Activated naive CD8-positive, alpha-beta T cell treated with anti-CD3 and anti-CD28 coated beads, Interleukin-2, amount 10 ng/mL, durations not matched to agents 7 days and 5 days (primary cell): ENCODE data around the gene MTF1. TPM values are rescaled to one million over a fixed set of nuclear protein-coding genes. Genes with fewer than 3 reads are reported as not detected.

Experiments
- ATAC-seq: fragments of 150-1000 bp; cut with Tn5 transposase; one replicate; pipeline ENCODE4 v1.10.0; 2021; ENCODE audit warnings: low read depth, moderate library complexity
- POLR2A ChIA-PET: fragments of 350-600 bp; sonication (Branson Sonifier 250); formaldehyde crosslinking; loops from one replicate; lab custom pipeline; 2021; ENCODE audit warnings: antibody characterized with exemption; lab: Charles Lee
- DNase-seq: peaks from one replicate; pipeline ENCODE4 v3.0.0; 2021
- H3K27ac Mint-ChIP-seq: one replicate; pipeline ENCODE4 v1.8.0; 2022; ENCODE audit warnings: mild to moderate bottlenecking, mixed read lengths
- H3K27me3 Mint-ChIP-seq: one replicate; pipeline ENCODE4 v1.8.0; 2022; ENCODE audit warnings: mild to moderate bottlenecking, moderate library complexity, mixed read lengths
- H3K36me3 Mint-ChIP-seq: one replicate; pipeline ENCODE4 v1.8.0; 2021; ENCODE audit warnings: mild to moderate bottlenecking, mixed read lengths
- H3K4me1 Mint-ChIP-seq: one replicate; pipeline ENCODE4 v1.8.0; 2021; ENCODE audit warnings: mixed read lengths
- H3K4me3 Mint-ChIP-seq: one replicate; pipeline ENCODE4 v1.8.0; 2022; ENCODE audit warnings: mild to moderate bottlenecking, moderate library complexity, mixed read lengths
- H3K9me3 Mint-ChIP-seq: one replicate; pipeline ENCODE4 v1.8.0; 2021; ENCODE audit warnings: mixed read lengths
- total RNA-seq, 2 experiments: library from RNA; stranded (reverse); gene quantifications; one replicate each; pipeline ENCODE4 v1.2.3, GENCODE V29; 2021

MTF1 gene
- total RNA-seq, 2 experiments from 2014 or later = 21.7 to 28.2 TPM

GRCh38 chr1:37844536-37844935 lies 14.9 kb downstream of the MTF1 start:
- Mint-ChIP-seq H3K27ac (no peak overlapping the region), H3K36me3 (peaks cover 23% of the 10 kb centered on the region), H3K4me3 (no peak overlapping the region), H3K9me3 (no peaks in the 10 kb centered on the region), H3K27me3 (no peaks in the 10 kb centered on the region), H3K4me1 (peaks cover 26% of the 10 kb centered on the region)
- no peak for ATAC-seq
- POLR2A ChIA-PET = interaction anchor here (1.0 to 1.2 kb wide), 2 partner anchors 12 to 1366 kb away, joined by 3 read pairs; no protein-coding TSS in a partner anchor
- no peak for DNase-seq

- peaks cover 20% of the 10 kb centered on the region for H3K36me3 Mint-ChIP-seq
These were observed 17.7 kb downstream of the MTF1 start for GRCh38 chr1:37841652-37842051.

DNA sequence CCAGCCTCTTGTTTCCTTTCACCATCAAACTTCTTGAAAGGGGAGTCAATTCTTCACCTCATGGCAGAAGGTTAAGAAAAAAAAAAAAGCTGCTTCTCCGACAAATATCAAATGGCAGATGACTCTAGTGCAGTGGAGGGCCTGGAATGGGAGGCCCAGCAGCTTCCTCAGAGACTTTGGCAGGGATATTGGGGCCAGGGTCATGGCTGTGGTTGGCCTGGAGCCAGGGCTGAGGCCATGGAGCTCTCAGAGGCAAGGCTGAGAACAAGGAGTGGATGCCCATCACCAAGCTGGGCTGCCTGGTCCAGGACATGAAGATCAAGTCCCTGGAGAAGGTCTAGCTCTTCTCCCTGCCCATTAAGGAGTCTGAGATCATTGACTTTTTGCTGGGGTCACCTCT lies 18.7 kb downstream of the MTF1 start:
- Mint-ChIP-seq H3K4me1 (peaks cover 9% of the 10 kb centered on the region), H3K9me3 (no peaks in the 10 kb centered on the region), H3K27ac (no peak overlapping the region), H3K36me3 (peaks cover 20% of the 10 kb centered on the region), H3K27me3 (no peaks in the 10 kb centered on the region), H3K4me3 (no peak overlapping the region)
- POLR2A ChIA-PET = interaction anchor here (1.5 kb wide), 1 partner anchor 32 kb away, joined by 6 read pairs; the partner anchor contains the start of genes C1orf122 and YRDC
- DNase-seq = no peak
- ATAC-seq = no peak

More at GRCh38 chr1:37841652-37842051, 17.7 kb downstream of the MTF1 start:
- DNase-seq (no peak), ATAC-seq (no peak)
- Mint-ChIP-seq H3K27me3 (no peaks in the 10 kb centered on the region), H3K27ac (no peak overlapping the region), H3K4me3 (no peak overlapping the region), H3K4me1 (peaks cover 17% of the 10 kb centered on the region), H3K9me3 (no peaks in the 10 kb centered on the region)
- POLR2A ChIA-PET = no interaction called here

- peaks cover 7% of the 10 kb centered on the region for H3K4me1 Mint-ChIP-seq
- peaks cover 19% of the 10 kb centered on the region for H3K36me3 Mint-ChIP-seq
- ATAC-seq (no peak), DNase-seq (no peak)
- POLR2A ChIA-PET = interaction anchor here (1.5 kb wide), 1 partner anchor 31 kb away, joined by 6 read pairs; the partner anchor contains the start of genes C1orf122 and YRDC
- H3K9me3 Mint-ChIP-seq = no peaks in the 10 kb centered on the region
- no peaks in the 10 kb centered on the region for H3K27me3 Mint-ChIP-seq
- H3K4me3 Mint-ChIP-seq = no peak overlapping the region
- no peak overlapping the region for H3K27ac Mint-ChIP-seq
These were observed 19.7 kb downstream of the MTF1 start for GRCh38 chr1:37839676-37840075.

- DNase-seq = no peak
- H3K36me3 Mint-ChIP-seq = peaks cover 14% of the 10 kb centered on the region
- POLR2A ChIA-PET = interaction anchor here (0.7 kb wide), 1 partner anchor 318 kb away, joined by 3 read pairs; no protein-coding TSS in a partner anchor
These were observed 22.6 kb downstream of the MTF1 start for GRCh38 chr1:37836788-37837187.

DNA sequence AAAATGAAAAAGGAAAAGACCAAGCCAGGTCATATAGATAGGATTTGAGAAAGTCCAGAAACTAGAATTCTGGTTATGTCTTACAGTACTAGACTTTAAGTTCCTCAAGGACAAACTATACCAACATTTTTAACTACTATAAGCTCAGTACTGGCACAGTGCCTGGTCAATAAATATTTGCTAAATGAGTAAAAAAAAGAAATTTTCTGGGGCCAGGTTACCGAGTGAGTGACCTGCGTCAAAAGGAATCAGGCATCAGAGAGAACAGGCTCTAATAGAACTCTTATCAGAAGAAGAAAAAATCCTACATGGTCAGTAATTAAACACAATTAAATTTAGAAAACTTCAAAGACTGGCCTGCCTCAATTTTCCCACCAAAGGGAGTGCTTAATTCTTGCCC lies 27.6 kb downstream of the MTF1 start:
- POLR2A ChIA-PET = no interaction called here
- H3K36me3 Mint-ChIP-seq = peaks cover 20% of the 10 kb centered on the region
- H3K9me3 Mint-ChIP-seq = no peaks in the 10 kb centered on the region
- no peak for ATAC-seq
- no peak overlapping the region for H3K4me3 Mint-ChIP-seq
- H3K27me3 Mint-ChIP-seq = no peaks in the 10 kb centered on the region
- no peak overlapping the region for H3K27ac Mint-ChIP-seq
- H3K4me1 Mint-ChIP-seq = no peaks in the 10 kb centered on the region
- DNase-seq = no peak

More at GRCh38 chr1:37836788-37837187, 22.6 kb downstream of the MTF1 start:
- ATAC-seq = no peak
- Mint-ChIP-seq H3K4me3 (no peak overlapping the region), H3K9me3 (no peaks in the 10 kb centered on the region), H3K27ac (no peak overlapping the region), H3K27me3 (no peaks in the 10 kb centered on the region), H3K4me1 (no peaks in the 10 kb centered on the region)

GRCh38 chr1:37831109-37831508 lies 28.3 kb downstream of the MTF1 start:
- POLR2A ChIA-PET = no interaction called here
- H3K36me3 Mint-ChIP-seq = peaks cover 20% of the 10 kb centered on the region
- no peak overlapping the region for H3K4me3 Mint-ChIP-seq
- H3K27ac Mint-ChIP-seq = no peak overlapping the region
- H3K9me3 Mint-ChIP-seq = no peaks in the 10 kb centered on the region
- ATAC-seq = no peak
- no peaks in the 10 kb centered on the region for H3K4me1 Mint-ChIP-seq
- no peaks in the 10 kb centered on the region for H3K27me3 Mint-ChIP-seq
- no peak for DNase-seq

- H3K27ac Mint-ChIP-seq = no peak overlapping the region
- H3K36me3 Mint-ChIP-seq = peaks cover 17% of the 10 kb centered on the region
- peaks cover 2% of the 10 kb centered on the region for H3K4me1 Mint-ChIP-seq
- ATAC-seq (no peak), DNase-seq (no peak)
- POLR2A ChIA-PET = interaction anchor here (0.7 kb wide), 1 partner anchor 730 kb away, joined by 6 read pairs; no protein-coding TSS in a partner anchor
- no peaks in the 10 kb centered on the region for H3K27me3 Mint-ChIP-seq
- no peak overlapping the region for H3K4me3 Mint-ChIP-seq
- H3K9me3 Mint-ChIP-seq = no peaks in the 10 kb centered on the region
These were observed 30.9 kb downstream of the MTF1 start for GRCh38 chr1:37828410-37829074.

- Mint-ChIP-seq H3K9me3 (no peaks in the 10 kb centered on the region), H3K4me3 (no peak overlapping the region), H3K27me3 (no peaks in the 10 kb centered on the region), H3K36me3 (peaks cover 23% of the 10 kb centered on the region), H3K27ac (no peak overlapping the region), H3K4me1 (peaks cover 2% of the 10 kb centered on the region)
- POLR2A ChIA-PET = no interaction called here
- ATAC-seq (no peak), DNase-seq (no peak)
These were observed 33.9 kb downstream of the MTF1 start for GRCh38 chr1:37825506-37825905.

DNA sequence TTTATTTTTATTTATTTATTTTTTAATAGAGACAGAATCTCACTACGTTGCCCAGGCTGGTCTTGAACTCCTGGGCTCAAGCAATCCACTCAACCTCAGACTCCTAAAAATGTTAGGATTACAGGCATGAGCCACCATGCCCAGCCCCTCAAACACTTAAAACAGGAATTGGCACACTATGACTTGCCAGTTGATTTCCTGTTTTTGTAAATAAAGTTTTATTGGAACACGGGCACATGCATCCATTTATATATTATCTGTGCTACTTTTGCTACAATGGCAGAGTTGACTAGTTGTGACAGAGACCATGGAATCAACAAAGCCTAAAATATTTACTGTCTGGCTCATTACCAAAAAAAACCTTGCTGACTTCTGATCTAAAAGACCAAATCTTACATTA lies 35.4 kb downstream of the MTF1 start:
- Mint-ChIP-seq H3K4me3 (no peak overlapping the region), H3K27ac (no peak overlapping the region), H3K27me3 (no peaks in the 10 kb centered on the region), H3K36me3 (peaks cover 22% of the 10 kb centered on the region), H3K4me1 (peaks cover 2% of the 10 kb centered on the region), H3K9me3 (no peaks in the 10 kb centered on the region)
- ATAC-seq = no peak
- POLR2A ChIA-PET = interaction anchor here (0.7 kb wide), 1 partner anchor 337 kb away, joined by 3 read pairs; no protein-coding TSS in a partner anchor
- no peak for DNase-seq

GRCh38 chr1:37822906-37823815 lies 36.2 kb downstream of the MTF1 start:
- Mint-ChIP-seq H3K27me3 (no peaks in the 10 kb centered on the region), H3K4me1 (peaks cover 2% of the 10 kb centered on the region), H3K27ac (no peak overlapping the region), H3K36me3 (peaks cover 21% of the 10 kb centered on the region), H3K9me3 (no peaks in the 10 kb centered on the region), H3K4me3 (no peak overlapping the region)
- POLR2A ChIA-PET = interaction anchor here (0.5 to 1.2 kb wide), 3 partner anchors 33 to 336 kb away, joined by 3 to 4 read pairs (median 3); partner anchors contain the start of gene MTF1
- no peak for DNase-seq
- no peak for ATAC-seq

GRCh38 chr1:37821481-37821880 lies 37.9 kb downstream of the MTF1 start:
- H3K36me3 Mint-ChIP-seq = peaks cover 22% of the 10 kb centered on the region
- DNase-seq = no peak

DNA sequence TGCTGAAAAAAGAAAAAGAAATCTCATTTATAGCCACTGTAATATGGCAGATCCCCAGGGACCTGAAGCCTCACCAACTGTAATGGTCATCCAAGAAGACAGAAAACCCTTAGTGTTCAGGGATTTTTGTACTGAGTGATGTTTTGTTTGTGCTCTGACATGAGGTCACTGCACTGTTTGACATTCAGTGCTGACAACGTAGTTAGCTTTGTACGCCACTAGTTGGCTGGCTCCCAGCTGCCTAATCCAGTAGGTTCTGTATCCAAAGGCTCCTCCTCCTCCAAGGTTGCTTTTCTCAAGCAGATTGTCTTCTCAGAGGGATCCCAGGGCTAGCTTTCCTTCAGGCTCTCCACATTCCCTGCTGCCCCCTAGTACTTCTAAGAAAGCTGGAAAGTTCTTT lies 41.9 kb downstream of the MTF1 start:
- peaks cover 18% of the 10 kb centered on the region for H3K36me3 Mint-ChIP-seq
- POLR2A ChIA-PET = interaction anchor here (1.0 kb wide), 1 partner anchor 9 kb away, joined by 3 read pairs; the partner anchor contains the start of gene YRDC
- DNase-seq (no peak), ATAC-seq (no peak)
- no peaks in the 10 kb centered on the region for H3K9me3 Mint-ChIP-seq
- H3K4me3 Mint-ChIP-seq = no peak overlapping the region
- H3K4me1 Mint-ChIP-seq = no peaks in the 10 kb centered on the region
- H3K27me3 Mint-ChIP-seq = no peaks in the 10 kb centered on the region
- no peak overlapping the region for H3K27ac Mint-ChIP-seq

More at GRCh38 chr1:37821481-37821880, 37.9 kb downstream of the MTF1 start:
- Mint-ChIP-seq H3K4me1 (peaks cover 2% of the 10 kb centered on the region), H3K27me3 (no peaks in the 10 kb centered on the region), H3K27ac (no peak overlapping the region), H3K9me3 (no peaks in the 10 kb centered on the region), H3K4me3 (no peak overlapping the region)
- POLR2A ChIA-PET = interaction anchor here (1.2 kb wide), 1 partner anchor 14 kb away, joined by 3 read pairs; the partner anchor contains the start of genes C1orf122 and YRDC
- no peak for ATAC-seq
